Measurements from ENCODE around the gene RPS16. TPM values are rescaled to one million over a fixed set of nuclear protein-coding genes. Genes with fewer than 3 reads are reported as not detected.

Gene RPS16
- total and polyA plus RNA-seq, 2 of the 13 experiments (the other 11 are each of a cell fraction or from before 2014, with no cell fraction given), result 488 to 2,583 TPM

GRCh38 chr19:39445196-39446111 is 9.7 kb upstream of the RPS16 start, which contains the start of gene SUPT5H (continued):
- TF ChIP-seq, protein P1, sequence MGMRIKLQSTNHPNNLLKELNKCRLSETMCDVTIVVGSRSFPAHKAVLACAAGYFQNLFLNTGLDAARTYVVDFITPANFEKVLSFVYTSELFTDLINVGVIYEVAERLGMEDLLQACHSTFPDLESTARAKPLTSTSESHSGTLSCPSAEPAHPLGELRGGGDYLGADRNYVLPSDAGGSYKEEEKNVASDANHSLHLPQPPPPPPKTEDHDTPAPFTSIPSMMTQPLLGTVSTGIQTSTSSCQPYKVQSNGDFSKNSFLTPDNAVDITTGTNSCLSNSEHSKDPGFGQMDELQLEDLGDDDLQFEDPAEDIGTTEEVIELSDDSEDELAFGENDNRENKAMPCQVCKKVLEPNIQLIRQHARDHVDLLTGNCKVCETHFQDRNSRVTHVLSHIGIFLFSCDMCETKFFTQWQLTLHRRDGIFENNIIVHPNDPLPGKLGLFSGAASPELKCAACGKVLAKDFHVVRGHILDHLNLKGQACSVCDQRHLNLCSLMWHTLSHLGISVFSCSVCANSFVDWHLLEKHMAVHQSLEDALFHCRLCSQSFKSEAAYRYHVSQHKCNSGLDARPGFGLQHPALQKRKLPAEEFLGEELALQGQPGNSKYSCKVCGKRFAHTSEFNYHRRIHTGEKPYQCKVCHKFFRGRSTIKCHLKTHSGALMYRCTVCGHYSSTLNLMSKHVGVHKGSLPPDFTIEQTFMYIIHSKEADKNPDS (CRISPR knock-in tag; IDR thresholded peaks at IDR 0.05), result no peak
- TF ChIP-seq TAF1 (CRISPR knock-in tag; IDR thresholded peaks at IDR 0.05) (peak; percentile 82), FOXK2 (IDR thresholded peaks at IDR 0.05) (peak; percentile 48; the same call in 1 of the 2 replicates), ZNF607 (CRISPR knock-in tag; IDR thresholded peaks at IDR 0.05; ENCODE audit: borderline replicate concordance) (peak; percentile 96; the same call in 1 of the 2 replicates), CHD4 (IDR thresholded peaks at IDR 0.05; ENCODE audit: borderline replicate concordance, low read length) (no peak), ZNF557 (CRISPR knock-in tag; IDR thresholded peaks at IDR 0.05) (peak; percentile 45; the same call in 1 of the 2 replicates), MBD4 (IDR thresholded peaks at IDR 0.05; ENCODE audit: borderline replicate concordance, low read length) (no peak), ZNF292 (CRISPR knock-in tag; IDR thresholded peaks at IDR 0.05; ENCODE audit: borderline replicate concordance, low read depth) (0 out of 2 replicates have a peak, but pooled peaks have one; percentile 36), FOXJ3 (CRISPR knock-in tag; IDR thresholded peaks at IDR 0.05; ENCODE audit: borderline replicate concordance) (no peak), ZBTB7B (CRISPR knock-in tag; IDR thresholded peaks at IDR 0.05) (peak; percentile 33; the same call in 1 of the 2 replicates), GATA4 (IDR thresholded peaks at IDR 0.05; ENCODE audit: borderline replicate concordance, low read depth) (peak; percentile 74; the same call in 1 of the 2 replicates), HIC2 (CRISPR knock-in tag; IDR thresholded peaks at IDR 0.05; ENCODE audit: low read depth) (0 out of 2 replicates have a peak, but pooled peaks have one; percentile 44), ZNF670 (CRISPR knock-in tag; IDR thresholded peaks at IDR 0.05; ENCODE audit: borderline replicate concordance) (peak; percentile 43; the same call in 1 of the 2 replicates), ZFP62 (CRISPR knock-in tag; IDR thresholded peaks at IDR 0.05) (no peak), ZNF24 (IDR thresholded peaks at IDR 0.05) (no peak), ZNF232 (CRISPR knock-in tag; IDR thresholded peaks at IDR 0.05; ENCODE audit: borderline replicate concordance) (0 out of 2 replicates have a peak, but pooled peaks have one; percentile 17), PHF20 (CRISPR knock-in tag; IDR thresholded peaks at IDR 0.05) (peak; percentile 90)
- TF ChIP-seq, protein P2, sequence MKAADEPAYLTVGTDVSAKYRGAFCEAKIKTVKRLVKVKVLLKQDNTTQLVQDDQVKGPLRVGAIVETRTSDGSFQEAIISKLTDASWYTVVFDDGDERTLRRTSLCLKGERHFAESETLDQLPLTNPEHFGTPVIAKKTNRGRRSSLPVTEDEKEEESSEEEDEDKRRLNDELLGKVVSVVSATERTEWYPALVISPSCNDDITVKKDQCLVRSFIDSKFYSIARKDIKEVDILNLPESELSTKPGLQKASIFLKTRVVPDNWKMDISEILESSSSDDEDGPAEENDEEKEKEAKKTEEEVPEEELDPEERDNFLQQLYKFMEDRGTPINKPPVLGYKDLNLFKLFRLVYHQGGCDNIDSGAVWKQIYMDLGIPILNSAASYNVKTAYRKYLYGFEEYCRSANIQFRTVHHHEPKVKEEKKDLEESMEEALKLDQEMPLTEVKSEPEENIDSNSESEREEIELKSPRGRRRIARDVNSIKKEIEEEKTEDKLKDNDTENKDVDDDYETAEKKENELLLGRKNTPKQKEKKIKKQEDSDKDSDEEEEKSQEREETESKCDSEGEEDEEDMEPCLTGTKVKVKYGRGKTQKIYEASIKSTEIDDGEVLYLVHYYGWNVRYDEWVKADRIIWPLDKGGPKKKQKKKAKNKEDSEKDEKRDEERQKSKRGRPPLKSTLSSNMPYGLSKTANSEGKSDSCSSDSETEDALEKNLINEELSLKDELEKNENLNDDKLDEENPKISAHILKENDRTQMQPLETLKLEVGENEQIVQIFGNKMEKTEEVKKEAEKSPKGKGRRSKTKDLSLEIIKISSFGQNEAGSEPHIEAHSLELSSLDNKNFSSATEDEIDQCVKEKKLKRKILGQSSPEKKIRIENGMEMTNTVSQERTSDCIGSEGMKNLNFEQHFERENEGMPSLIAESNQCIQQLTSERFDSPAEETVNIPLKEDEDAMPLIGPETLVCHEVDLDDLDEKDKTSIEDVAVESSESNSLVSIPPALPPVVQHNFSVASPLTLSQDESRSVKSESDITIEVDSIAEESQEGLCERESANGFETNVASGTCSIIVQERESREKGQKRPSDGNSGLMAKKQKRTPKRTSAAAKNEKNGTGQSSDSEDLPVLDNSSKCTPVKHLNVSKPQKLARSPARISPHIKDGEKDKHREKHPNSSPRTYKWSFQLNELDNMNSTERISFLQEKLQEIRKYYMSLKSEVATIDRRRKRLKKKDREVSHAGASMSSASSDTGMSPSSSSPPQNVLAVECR (CRISPR knock-in tag; IDR thresholded peaks at IDR 0.05; ENCODE audit: borderline replicate concordance), result peak; percentile 93; the same call in 1 of the 2 replicates
- TF ChIP-seq, protein P3, sequence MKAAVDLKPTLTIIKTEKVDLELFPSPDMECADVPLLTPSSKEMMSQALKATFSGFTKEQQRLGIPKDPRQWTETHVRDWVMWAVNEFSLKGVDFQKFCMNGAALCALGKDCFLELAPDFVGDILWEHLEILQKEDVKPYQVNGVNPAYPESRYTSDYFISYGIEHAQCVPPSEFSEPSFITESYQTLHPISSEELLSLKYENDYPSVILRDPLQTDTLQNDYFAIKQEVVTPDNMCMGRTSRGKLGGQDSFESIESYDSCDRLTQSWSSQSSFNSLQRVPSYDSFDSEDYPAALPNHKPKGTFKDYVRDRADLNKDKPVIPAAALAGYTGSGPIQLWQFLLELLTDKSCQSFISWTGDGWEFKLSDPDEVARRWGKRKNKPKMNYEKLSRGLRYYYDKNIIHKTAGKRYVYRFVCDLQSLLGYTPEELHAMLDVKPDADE (CRISPR knock-in tag; IDR thresholded peaks at IDR 0.05), result peak; percentile 65; the same call in 1 of the 2 replicates

Data from HepG2 (cell line).